ENCODE results near the gene MUC5AC.
"Not testable (repeated sequence)": the region's sequence is repeated elsewhere in the genome, so short reads cannot be mapped to it uniquely, and the experiment has no call there.

The MUC5AC gene

GRCh38 chr11:1162491-1163311 is 4.9 kb downstream of the MUC5AC start:
- DNase-seq (ENCODE audit: low spot score) = no peak

- no peak for DNase-seq (ENCODE audit: low spot score)
Observed at GRCh38 chr11:1163321-1163910, 5.7 kb downstream of the MUC5AC start.

- DNase-seq (ENCODE audit: low spot score) = no peak
Observed at GRCh38 chr11:1163911-1164735, 6.4 kb downstream of the MUC5AC start.

- not testable (repeated sequence) for DNase-seq (ENCODE audit: low spot score)
Observed at GRCh38 chr11:1164779-1165255, 7.1 kb downstream of the MUC5AC start.

- no peak for DNase-seq (ENCODE audit: low spot score)
Observed at GRCh38 chr11:1165256-1166041, 7.7 kb downstream of the MUC5AC start.

- DNase-seq (ENCODE audit: low spot score) = no peak
Observed at GRCh38 chr11:1167256-1167655, 9.5 kb downstream of the MUC5AC start.

- no peak for DNase-seq (ENCODE audit: low spot score)
Observed at GRCh38 chr11:1167751-1168231, 10.0 kb downstream of the MUC5AC start.

GRCh38 chr11:1168256-1168655 is 10.5 kb downstream of the MUC5AC start:
- DNase-seq (ENCODE audit: low spot score) = no peak

- no peak for DNase-seq (ENCODE audit: low spot score)
Observed at GRCh38 chr11:1168721-1169161, 11.0 kb downstream of the MUC5AC start.

- DNase-seq (ENCODE audit: low spot score) = no peak
Observed at GRCh38 chr11:1171223-1171984, 13.7 kb downstream of the MUC5AC start.

GRCh38 chr11:1171985-1172728 is 14.4 kb downstream of the MUC5AC start:
- no peak for DNase-seq (ENCODE audit: low spot score)

- no peak for DNase-seq (ENCODE audit: low spot score)
Observed at GRCh38 chr11:1172729-1173117, 15.0 kb downstream of the MUC5AC start.

- not testable (repeated sequence) for DNase-seq (ENCODE audit: low spot score)
Observed at GRCh38 chr11:1173396-1173795, 15.6 kb downstream of the MUC5AC start.

GRCh38 chr11:1174441-1175370 is 17.0 kb downstream of the MUC5AC start:
- no peak for DNase-seq (ENCODE audit: low spot score)

GRCh38 chr11:1175461-1176223 is 17.9 kb downstream of the MUC5AC start:
- DNase-seq (ENCODE audit: low spot score) = no peak

- no peak for DNase-seq (ENCODE audit: low spot score)
Observed at GRCh38 chr11:1176224-1177019, 18.7 kb downstream of the MUC5AC start.

GRCh38 chr11:1177020-1177770 is 19.4 kb downstream of the MUC5AC start:
- no peak for DNase-seq (ENCODE audit: low spot score)

Measured in SW480 (cell line).